Ammon's horn (tissue), 1 donor: ENCODE measurements around the gene CHAF1B.

Experiments used
- DNase-seq: peaks from one replicate; pipeline ENCODE4 v3.0.0-alpha.2; 2016; ENCODE audit warnings: low spot score

Gene CHAF1B

GRCh38 chr21:36463991-36464390 lies 78.8 kb downstream of the CHAF1B start:
- no peak for DNase-seq

- no peak for DNase-seq
Observed at GRCh38 chr21:36464590-36464989, 79.4 kb downstream of the CHAF1B start.

GRCh38 chr21:36465478-36465877 lies 80.3 kb downstream of the CHAF1B start:
- no peak for DNase-seq

- no peak for DNase-seq
Observed at GRCh38 chr21:36466061-36466511, 80.9 kb downstream of the CHAF1B start.
